ENCODE measurements around the gene EMID1.
"Not testable (repeated sequence)": the region's sequence is repeated elsewhere in the genome, so short reads cannot be mapped to it uniquely, and the experiment has no call there.

EMID1 gene

GRCh38 chr22:29245626-29246385 is 40.1 kb downstream of the EMID1 start:
- Histone ChIP-seq H3K9me3 (ENCODE audit: insufficient read depth, low read depth, low read length) (peaks cover 10% of the 10 kb centered on the region; the same call in 1 of the 2 replicates), H3K4me3 (ENCODE audit: low read length) (no peak overlapping the region), H3K36me3 (ENCODE audit: insufficient read depth, low read length) (no peaks in the 10 kb centered on the region), H3K9ac (ENCODE audit: low read depth, low read length) (no peak overlapping the region), H3K4me1 (ENCODE audit: insufficient read depth, low read length) (no peaks in the 10 kb centered on the region), H3K27ac (ENCODE audit: low read depth, low read length) (no peak overlapping the region), H3K27me3 (ENCODE audit: insufficient read depth, low read length) (no peaks in the 10 kb centered on the region)
- 53% methylated on average over 11 of the region's 11 CpGs for WGBS

- not testable (repeated sequence) for H3K9ac ChIP-seq (ENCODE audit: low read depth, low read length); H3K27me3 ChIP-seq (ENCODE audit: insufficient read depth, low read length); H3K36me3 ChIP-seq (ENCODE audit: insufficient read depth, low read length); H3K4me1 ChIP-seq (ENCODE audit: insufficient read depth, low read length); H3K9me3 ChIP-seq (ENCODE audit: insufficient read depth, low read depth, low read length); H3K4me3 ChIP-seq (ENCODE audit: low read length); H3K27ac ChIP-seq (ENCODE audit: low read depth, low read length)
- 96% methylated on average over 9 of the region's 10 CpGs for WGBS
These were observed 42.2 kb downstream of the EMID1 start for GRCh38 chr22:29247891-29248290.

DNA sequence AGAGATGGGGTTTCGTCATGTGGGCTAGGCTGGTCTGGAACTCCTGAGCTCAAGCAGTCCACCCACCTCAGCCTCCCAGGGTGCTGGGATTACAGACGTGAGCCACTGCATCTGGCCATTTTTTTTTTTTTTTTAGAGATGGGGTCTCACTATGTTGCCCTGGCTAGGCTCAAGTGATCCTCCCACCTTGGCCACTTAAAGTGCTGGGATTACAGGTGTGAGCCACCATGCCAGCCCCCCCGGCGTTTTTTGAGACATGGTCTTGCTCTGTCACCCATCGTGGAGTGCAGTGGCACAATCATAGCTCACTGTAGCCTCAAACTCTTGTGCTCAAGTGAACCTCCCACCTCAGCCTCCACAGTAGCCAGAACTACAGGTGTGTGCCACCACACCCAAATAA is 45.6 kb downstream of the EMID1 start:
- Histone ChIP-seq H3K4me1 (ENCODE audit: insufficient read depth, low read length) (no peaks in the 10 kb centered on the region), H3K36me3 (ENCODE audit: insufficient read depth, low read length) (no peaks in the 10 kb centered on the region), H3K4me3 (ENCODE audit: low read length) (no peak overlapping the region), H3K9me3 (ENCODE audit: insufficient read depth, low read depth, low read length) (no peaks in the 10 kb centered on the region), H3K27me3 (ENCODE audit: insufficient read depth, low read length) (no peaks in the 10 kb centered on the region), H3K27ac (ENCODE audit: low read depth, low read length) (no peak overlapping the region), H3K9ac (ENCODE audit: low read depth, low read length) (no peak overlapping the region)
- 90% methylated on average over 5 of the region's 5 CpGs for WGBS

DNA sequence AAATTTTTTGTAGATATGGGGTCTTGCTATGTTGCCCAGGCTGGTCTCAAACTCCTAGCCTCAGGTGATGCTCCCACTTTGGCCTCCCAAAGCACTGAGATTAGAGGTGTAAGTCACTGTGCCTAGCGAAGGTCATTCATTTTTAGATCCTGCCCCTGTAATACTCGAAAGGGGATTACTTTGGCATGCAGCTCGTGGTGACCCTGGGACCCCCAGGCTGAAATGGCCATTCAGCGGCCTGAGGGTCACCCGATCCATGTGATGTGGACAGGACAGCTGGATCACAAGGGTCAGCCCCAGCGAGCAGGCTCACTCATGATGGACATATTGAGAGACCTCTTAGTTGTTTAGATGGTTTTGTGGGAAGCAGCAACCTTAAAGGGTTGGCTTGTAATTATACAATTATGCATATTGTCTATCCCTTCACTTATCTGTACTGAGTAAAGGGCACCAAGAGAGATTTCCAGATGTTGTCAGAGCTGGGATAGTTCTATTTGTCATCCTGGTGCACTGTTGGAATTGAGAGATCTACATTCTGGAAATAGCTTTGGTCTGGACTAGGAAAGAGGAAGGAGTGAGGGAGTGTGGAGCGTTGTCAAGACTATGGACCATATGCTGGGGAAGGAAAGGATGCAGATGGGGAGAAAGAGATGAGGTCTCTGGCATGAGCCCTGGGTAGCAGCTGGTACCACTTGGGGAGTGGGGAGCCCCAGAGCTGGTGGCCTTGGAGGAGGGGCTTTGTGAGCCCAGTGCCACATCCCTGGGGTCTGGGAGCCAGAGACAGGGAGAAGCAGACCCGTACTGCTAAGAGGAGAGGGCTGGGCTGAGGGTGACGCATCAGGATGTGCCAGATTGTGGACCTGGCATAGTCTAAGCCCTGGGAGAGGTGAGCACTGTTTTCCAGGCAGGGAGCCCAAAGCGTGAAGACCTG is 46.5 kb downstream of the EMID1 start:
- no peak overlapping the region for H3K27ac ChIP-seq (ENCODE audit: low read depth, low read length)
- H3K27me3 ChIP-seq (ENCODE audit: insufficient read depth, low read length), result no peaks in the 10 kb centered on the region
- H3K4me3 ChIP-seq (ENCODE audit: low read length), result no peak overlapping the region
- no peaks in the 10 kb centered on the region for H3K9me3 ChIP-seq (ENCODE audit: insufficient read depth, low read depth, low read length)
- H3K36me3 ChIP-seq (ENCODE audit: insufficient read depth, low read length), result no peaks in the 10 kb centered on the region
- no peaks in the 10 kb centered on the region for H3K4me1 ChIP-seq (ENCODE audit: insufficient read depth, low read length)
- no peak overlapping the region for H3K9ac ChIP-seq (ENCODE audit: low read depth, low read length)
- WGBS, result 93% methylated on average over 10 of the region's 10 CpGs

GRCh38 chr22:29253561-29254285 is 48.0 kb downstream of the EMID1 start:
- H3K27me3 ChIP-seq (ENCODE audit: insufficient read depth, low read length), result no peaks in the 10 kb centered on the region
- no peak overlapping the region for H3K27ac ChIP-seq (ENCODE audit: low read depth, low read length)
- H3K4me3 ChIP-seq (ENCODE audit: low read length), result no peak overlapping the region
- no peaks in the 10 kb centered on the region for H3K4me1 ChIP-seq (ENCODE audit: insufficient read depth, low read length)
- no peaks in the 10 kb centered on the region for H3K36me3 ChIP-seq (ENCODE audit: insufficient read depth, low read length)
- 76% methylated on average over 14 of the region's 14 CpGs for WGBS
- H3K9me3 ChIP-seq (ENCODE audit: insufficient read depth, low read depth, low read length), result no peaks in the 10 kb centered on the region
- H3K9ac ChIP-seq (ENCODE audit: low read depth, low read length), result no peak overlapping the region

GRCh38 chr22:29254286-29254660 is 48.6 kb downstream of the EMID1 start:
- Histone ChIP-seq H3K27ac (ENCODE audit: low read depth, low read length) (no peak overlapping the region), H3K4me3 (ENCODE audit: low read length) (no peak overlapping the region), H3K36me3 (ENCODE audit: insufficient read depth, low read length) (no peaks in the 10 kb centered on the region)

DNA sequence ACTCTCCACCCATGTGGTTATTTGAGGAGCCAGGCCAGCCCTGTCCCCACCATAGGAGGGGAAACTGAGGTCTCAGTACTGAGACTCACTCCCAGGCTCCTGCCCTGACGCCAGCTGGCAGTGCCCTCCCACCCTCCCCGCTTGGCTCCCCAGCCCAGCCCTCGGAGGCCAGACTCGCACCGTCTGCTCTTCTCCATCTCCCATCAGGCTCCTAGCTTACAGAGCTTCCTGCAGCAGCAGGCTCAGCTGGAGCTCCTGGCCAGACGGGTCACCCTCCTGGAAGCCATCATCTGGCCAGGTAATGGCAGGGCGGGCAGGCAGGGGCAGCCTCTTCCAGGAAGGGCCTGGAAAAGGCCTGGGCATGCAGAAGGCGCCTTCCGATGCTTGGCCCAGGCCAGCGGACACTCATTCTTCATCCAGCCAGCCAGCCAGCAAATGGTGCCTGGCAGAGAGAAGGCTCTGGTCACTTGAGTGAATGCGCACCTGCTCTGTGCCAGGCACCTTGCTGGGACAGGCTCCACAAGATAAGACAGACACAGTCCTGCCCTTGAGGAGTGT is 49.4 kb downstream of the EMID1 start:
- Histone ChIP-seq H3K9ac (ENCODE audit: low read depth, low read length) (no peak overlapping the region), H3K9me3 (ENCODE audit: insufficient read depth, low read depth, low read length) (no peaks in the 10 kb centered on the region), H3K4me3 (ENCODE audit: low read length) (no peak overlapping the region), H3K27ac (ENCODE audit: low read depth, low read length) (no peak overlapping the region), H3K27me3 (ENCODE audit: insufficient read depth, low read length) (no peaks in the 10 kb centered on the region), H3K36me3 (ENCODE audit: insufficient read depth, low read length) (peaks cover 4% of the 10 kb centered on the region; the same call in 1 of the 2 replicates), H3K4me1 (ENCODE audit: insufficient read depth, low read length) (no peaks in the 10 kb centered on the region)
- WGBS, result 94% methylated on average over 11 of the region's 11 CpGs

More at GRCh38 chr22:29254286-29254660, 48.6 kb downstream of the EMID1 start:
- Histone ChIP-seq H3K27me3 (ENCODE audit: insufficient read depth, low read length) (no peaks in the 10 kb centered on the region), H3K9ac (ENCODE audit: low read depth, low read length) (no peak overlapping the region), H3K4me1 (ENCODE audit: insufficient read depth, low read length) (no peaks in the 10 kb centered on the region), H3K9me3 (ENCODE audit: insufficient read depth, low read depth, low read length) (no peaks in the 10 kb centered on the region)
- 71% methylated on average over 4 of the region's 4 CpGs for WGBS

DNA sequence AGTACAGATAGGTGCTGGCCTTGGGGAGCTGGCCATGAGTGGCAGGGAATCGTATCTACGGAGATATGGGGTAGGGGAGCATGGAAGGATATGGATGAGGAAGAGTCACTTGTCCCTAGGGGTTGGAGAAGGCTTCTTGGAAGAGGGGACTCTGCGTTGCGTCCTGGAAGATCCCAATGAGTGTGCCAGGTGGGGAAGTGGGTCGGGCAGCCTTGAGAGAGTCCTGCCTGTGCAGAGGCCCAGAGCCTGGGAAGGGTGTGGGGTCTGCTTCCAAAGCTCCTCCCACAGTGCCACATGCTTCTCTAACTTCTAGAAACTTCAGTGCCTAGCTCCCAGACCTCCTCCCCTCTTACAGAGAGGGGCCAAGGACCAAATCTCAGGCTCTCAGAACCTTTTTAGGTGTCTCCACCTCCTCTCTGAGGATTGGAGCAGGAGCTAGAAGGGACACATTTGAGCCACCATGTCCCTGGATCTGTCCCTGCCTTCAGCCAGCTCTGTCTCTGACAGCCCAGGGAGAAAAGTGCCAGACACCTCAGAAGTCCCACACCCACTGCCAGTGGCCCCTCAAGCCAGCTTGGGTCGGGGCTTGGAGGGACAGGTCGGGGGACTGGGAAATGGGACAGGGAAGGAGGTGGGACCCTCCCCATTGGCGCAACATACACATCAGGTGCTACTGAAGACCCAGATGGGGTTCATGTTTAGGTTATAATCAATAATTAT is 51.1 kb downstream of the EMID1 start:
- Histone ChIP-seq H3K27me3 (ENCODE audit: insufficient read depth, low read length) (no peaks in the 10 kb centered on the region), H3K4me3 (ENCODE audit: low read length) (no peak overlapping the region), H3K9me3 (ENCODE audit: insufficient read depth, low read depth, low read length) (no peaks in the 10 kb centered on the region), H3K4me1 (ENCODE audit: insufficient read depth, low read length) (no peaks in the 10 kb centered on the region), H3K9ac (ENCODE audit: low read depth, low read length) (no peak overlapping the region), H3K36me3 (ENCODE audit: insufficient read depth, low read length) (peaks cover 8% of the 10 kb centered on the region; the same call in 1 of the 2 replicates), H3K27ac (ENCODE audit: low read depth, low read length) (no peak overlapping the region)
- WGBS, result 94% methylated on average over 8 of the region's 8 CpGs

GRCh38 chr22:29257751-29258181 is 52.1 kb downstream of the EMID1 start:
- WGBS, result 87% methylated on average over 8 of the region's 8 CpGs
- no peak overlapping the region for H3K9ac ChIP-seq (ENCODE audit: low read depth, low read length)
- H3K4me3 ChIP-seq (ENCODE audit: low read length), result no peak overlapping the region

DNA sequence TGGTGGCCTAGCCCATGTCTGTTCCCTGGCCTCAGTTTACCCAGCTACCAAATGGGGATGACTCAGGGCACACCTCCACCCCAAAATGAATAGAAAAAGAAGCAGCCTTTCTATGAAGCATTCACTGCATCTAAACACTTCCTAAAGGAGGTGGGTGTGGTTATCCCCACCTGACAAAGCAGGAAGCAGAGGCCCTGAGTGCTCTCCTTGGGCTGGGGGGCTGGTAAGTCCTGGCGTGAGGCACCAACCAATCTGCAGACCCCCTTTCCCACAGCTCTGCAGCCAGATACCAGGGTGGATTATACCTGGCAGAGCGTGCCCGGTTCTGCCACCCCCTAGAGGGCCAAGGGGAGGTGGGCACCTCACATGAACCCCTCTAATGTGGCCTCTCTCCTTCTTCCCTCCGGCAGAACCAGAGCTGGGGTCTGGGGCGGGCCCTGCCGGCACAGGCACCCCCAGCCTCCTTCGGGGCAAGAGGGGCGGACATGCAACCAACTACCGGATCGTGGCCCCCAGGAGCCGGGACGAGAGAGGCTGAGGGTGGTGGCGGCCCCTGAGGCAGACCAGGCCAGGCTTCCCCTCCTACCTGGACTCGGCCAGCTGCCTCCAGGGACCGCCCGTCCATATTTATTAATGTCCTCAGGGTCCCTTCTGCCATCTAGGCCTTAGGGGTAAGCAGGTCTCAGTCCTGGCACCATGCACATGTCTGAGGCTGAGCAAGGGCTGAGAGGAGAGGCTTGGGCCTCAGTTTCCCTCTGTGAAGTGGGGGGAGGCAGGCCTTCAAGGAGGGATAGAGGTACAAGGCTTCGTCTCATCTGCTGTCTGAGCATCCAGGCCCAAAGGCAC is 52.9 kb downstream of the EMID1 start:
- Histone ChIP-seq H3K4me3 (ENCODE audit: low read length) (no peak overlapping the region), H3K36me3 (ENCODE audit: insufficient read depth, low read length) (peaks cover 11% of the 10 kb centered on the region), H3K9me3 (ENCODE audit: insufficient read depth, low read depth, low read length) (no peaks in the 10 kb centered on the region), H3K27ac (ENCODE audit: low read depth, low read length) (no peak overlapping the region), H3K9ac (ENCODE audit: low read depth, low read length) (no peak overlapping the region), H3K4me1 (ENCODE audit: insufficient read depth, low read length) (no peaks in the 10 kb centered on the region), H3K27me3 (ENCODE audit: insufficient read depth, low read length) (no peaks in the 10 kb centered on the region)
- WGBS, result 94% methylated on average over 17 of the region's 17 CpGs

More at GRCh38 chr22:29257751-29258181, 52.1 kb downstream of the EMID1 start:
- Histone ChIP-seq H3K9me3 (ENCODE audit: insufficient read depth, low read depth, low read length) (no peaks in the 10 kb centered on the region), H3K36me3 (ENCODE audit: insufficient read depth, low read length) (peaks cover 8% of the 10 kb centered on the region; the same call in 1 of the 2 replicates), H3K27me3 (ENCODE audit: insufficient read depth, low read length) (no peaks in the 10 kb centered on the region), H3K4me1 (ENCODE audit: insufficient read depth, low read length) (no peaks in the 10 kb centered on the region), H3K27ac (ENCODE audit: low read depth, low read length) (no peak overlapping the region)

All from HUES64 (cell line).